ENCODE results near the gene RIMKLB.

DNA sequence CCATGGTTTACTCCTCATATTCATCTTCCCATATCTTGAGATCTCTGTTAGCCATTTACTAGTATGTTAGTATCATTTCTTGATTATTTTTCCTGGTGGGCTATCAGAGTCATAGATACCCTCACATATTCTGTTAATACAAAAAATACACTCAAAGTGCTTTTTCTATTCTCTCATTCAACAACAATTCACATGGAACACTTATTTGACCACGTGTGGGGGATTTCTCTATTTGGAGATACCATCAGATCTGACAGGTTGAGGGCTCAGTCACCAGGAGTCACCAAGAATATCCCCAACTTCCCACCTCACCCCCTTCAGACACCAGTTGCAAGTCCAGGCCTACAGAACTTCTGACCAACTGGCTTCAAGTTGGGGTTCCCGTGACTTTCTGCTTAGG is 72.7 kb downstream of the RIMKLB start:
- TF ChIP-seq CTCF (IDR thresholded peaks at IDR 0.05 in 2 of 3, conservative IDR thresholded peaks at IDR 0.05 in 1 of 3; ENCODE audit: borderline replicate concordance in 1 of 3, insufficient read depth in 1 of 3, low read depth in 2 of 3, low read length in 2 of 3): no peak
- TF ChIP-seq POLR2AphosphoS5 (IDR thresholded peaks at IDR 0.05; ENCODE audit: low read depth, low read length): no peak
- no peak for TF ChIP-seq TCF7L2 (IDR thresholded peaks at IDR 0.05; ENCODE audit: borderline replicate concordance, extremely low read depth, insufficient read depth, insufficient read length)
- no peak for TF ChIP-seq SP1 (IDR thresholded peaks at IDR 0.05; ENCODE audit: low read depth)
- TF ChIP-seq SRF (IDR thresholded peaks at IDR 0.05; ENCODE audit: low read depth): no peak
- no peak for TF ChIP-seq ZBTB33 (IDR thresholded peaks at IDR 0.05; ENCODE audit: extremely low read depth, insufficient replicate concordance, low read length)
- TF ChIP-seq REST (IDR thresholded peaks at IDR 0.05; ENCODE audit: low read depth): no peak
- no peak for TF ChIP-seq EZH2 (IDR thresholded peaks at IDR 0.05)
- no peak for TF ChIP-seq CBX3 (IDR thresholded peaks at IDR 0.05; ENCODE audit: low read depth)
- no peak for TF ChIP-seq SIN3A (IDR thresholded peaks at IDR 0.05; ENCODE audit: low read depth)
- TF ChIP-seq POLR2A (IDR thresholded peaks at IDR 0.05; ENCODE audit: borderline replicate concordance, extremely low read depth, insufficient read depth, insufficient read length): no peak

All from HCT116 (cell line).